ENCODE data around the gene RITA1.

GRCh38 chr12:113230315-113231234, 45.1 kb downstream of the RITA1 start:
- TF ChIP-seq CTCF (IDR thresholded peaks at IDR 0.05 in 2 of 3, conservative IDR thresholded peaks at IDR 0.05 in 1 of 3; ENCODE audit: borderline replicate concordance in 1 of 3, insufficient read depth in 1 of 3, low read depth in 2 of 3, low read length in 2 of 3): no peak
- TF ChIP-seq POLR2A (IDR thresholded peaks at IDR 0.05; ENCODE audit: borderline replicate concordance, extremely low read depth, insufficient read depth, insufficient read length): no peak
- no peak for TF ChIP-seq SP1 (IDR thresholded peaks at IDR 0.05; ENCODE audit: low read depth)
- no peak for TF ChIP-seq REST (IDR thresholded peaks at IDR 0.05; ENCODE audit: low read depth)
- TF ChIP-seq SRF (IDR thresholded peaks at IDR 0.05; ENCODE audit: low read depth): no peak
- TF ChIP-seq EZH2phosphoT487 (IDR thresholded peaks at IDR 0.05; ENCODE audit: borderline replicate concordance): no peak
- TF ChIP-seq JUND (IDR thresholded peaks at IDR 0.05): no peak
- no peak for TF ChIP-seq POLR2AphosphoS5 (IDR thresholded peaks at IDR 0.05; ENCODE audit: low read depth, low read length)
- TF ChIP-seq CEBPB (IDR thresholded peaks at IDR 0.05; ENCODE audit: low read depth): no peak
- TF ChIP-seq EZH2 (IDR thresholded peaks at IDR 0.05): no peak
- TF ChIP-seq YY1 (IDR thresholded peaks at IDR 0.05; ENCODE audit: extremely low read depth, insufficient replicate concordance, low read depth, low read length): no peak
- no peak for TF ChIP-seq MAX (IDR thresholded peaks at IDR 0.05)
- no peak for TF ChIP-seq RAD21 (IDR thresholded peaks at IDR 0.05; ENCODE audit: low read depth)
